ENCODE data around the gene IGF1.

DNA sequence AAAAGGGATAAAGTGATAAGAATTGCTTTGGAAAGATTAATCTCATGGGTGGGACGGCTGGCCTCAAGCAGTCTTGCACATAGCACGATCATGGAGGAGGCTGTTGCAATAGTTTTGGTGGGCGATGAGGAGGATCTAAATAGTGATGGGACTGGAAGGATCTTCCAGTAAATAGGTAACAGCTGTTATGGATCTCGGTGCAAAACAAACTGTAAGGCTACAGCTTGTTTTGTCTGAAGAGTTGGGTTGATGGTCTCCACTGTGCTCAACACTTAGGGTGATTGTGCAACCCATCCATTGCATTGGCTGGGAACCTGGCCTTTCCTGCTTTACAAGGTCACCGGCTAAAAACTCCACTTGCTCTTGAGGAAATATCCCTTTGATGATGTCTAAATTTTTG is 21.0 kb downstream of the IGF1 start:
- TF ChIP-seq CTCF (IDR thresholded peaks at IDR 0.05) (no peak), POLR2A (IDR thresholded peaks at IDR 0.05) (no peak)
